ENCODE measurements around the gene FYN.

- no peak for TF ChIP-seq CTCF (IDR thresholded peaks at IDR 0.05)
- TF ChIP-seq POLR2A (IDR thresholded peaks at IDR 0.05) = no peak
Observed at GRCh38 chr6:111631903-111632460, 241.3 kb downstream of the FYN start.
